Suppressor macrophage (primary cell): ENCODE results near the gene SIRT7.
A peak's percentile ranks its signal among the peaks of the same experiment; 100 is the strongest.

Experiments
- DNase-seq, 4 experiments: peaks; one replicate each; pipeline ENCODE4 v3.0.0-alpha.2; 2020 to 2022
- total RNA-seq, 17 experiments: gene quantifications; one replicate each; lab custom pipeline; 2026; ENCODE audit warnings: mixed read lengths in 6 of 17, inconsistent platforms in 3 of 17; lab: John Stamatoyannopoulos, UW

Gene SIRT7
- 9.4 to 49.4 (median 21.2) reads per million in 17 experiments for total RNA-seq

GRCh38 chr17:81917565-81918332 lies at the start of gene SIRT7:
TSS of gene SIRT7 (minus strand) at chr17:81918176. CDS start at chr17:81918131, 45 bp downstream.
- DNase-seq = peak; percentile 89 to 95 (median 93)

- no peak for DNase-seq
Observed at GRCh38 chr17:81967244-81967532, 49.2 kb upstream of the SIRT7 start.

- DNase-seq = peak; percentile 50 to 82 (median 64)
Observed at GRCh38 chr17:81966343-81967243, 48.6 kb upstream of the SIRT7 start.

- no peak for DNase-seq
Observed at GRCh38 chr17:81964081-81964849, 46.3 kb upstream of the SIRT7 start.

- no peak for DNase-seq
Observed at GRCh38 chr17:81962499-81963441, 44.8 kb upstream of the SIRT7 start.

GRCh38 chr17:81961521-81962498 lies 43.8 kb upstream of the SIRT7 start:
- DNase-seq = no peak

GRCh38 chr17:81961087-81961511 lies 43.1 kb upstream of the SIRT7 start, which contains the start of gene NOTUM:
TSS of gene NOTUM (minus strand) at chr17:81961187. CDS start at chr17:81960909, 278 bp downstream.
- peak in 3 of 4 experiments; percentile 33 to 68 (median 53) for DNase-seq

GRCh38 chr17:81960130-81960958 lies 42.4 kb upstream of the SIRT7 start:
- DNase-seq = peak in 1 of 4 experiments; percentile 36

GRCh38 chr17:81959362-81960129 lies 41.6 kb upstream of the SIRT7 start:
- peak; percentile 76 to 94 (median 86) for DNase-seq

- DNase-seq = no peak
Observed at GRCh38 chr17:81958633-81959342, 40.8 kb upstream of the SIRT7 start.

GRCh38 chr17:81957691-81958432 lies 39.9 kb upstream of the SIRT7 start:
- DNase-seq = no peak

- no peak for DNase-seq
Observed at GRCh38 chr17:81956607-81957589, 38.9 kb upstream of the SIRT7 start.

GRCh38 chr17:81955756-81956544 lies 38.0 kb upstream of the SIRT7 start:
- no peak for DNase-seq

- DNase-seq = no peak
Observed at GRCh38 chr17:81955058-81955681, 37.2 kb upstream of the SIRT7 start.
